NCI-H2196 treated with DMSO at 0.1 percent for 48 hours (cell line): ENCODE data around the gene NTNG1.
"Not testable (repeated sequence)": the region's sequence is repeated elsewhere in the genome, so short reads cannot be mapped to it uniquely, and the experiment has no call there.

Source experiments
- DNase-seq: peaks from one replicate; lab custom pipeline; 2025; ENCODE audit not compliant: unreplicated experiment; lab: John Stamatoyannopoulos, UW

NTNG1 gene

GRCh38 chr1:107140703-107141490 is at the start of gene NTNG1:
Gene NTNG1, plus strand, starts transcription at chr1:107141039.
- no peak for DNase-seq

- no peak for DNase-seq
These were observed 49.4 kb upstream of the NTNG1 start for GRCh38 chr1:107091418-107091817.

- DNase-seq: not testable (repeated sequence)
These were observed 47.4 kb upstream of the NTNG1 start for GRCh38 chr1:107093395-107093794.

GRCh38 chr1:107095647-107096046 is 45.2 kb upstream of the NTNG1 start:
- no peak for DNase-seq

GRCh38 chr1:107096690-107097089 is 44.1 kb upstream of the NTNG1 start:
- no peak for DNase-seq

- no peak for DNase-seq
These were observed 41.9 kb upstream of the NTNG1 start for GRCh38 chr1:107098961-107099360.

- DNase-seq: no peak
These were observed 40.4 kb upstream of the NTNG1 start for GRCh38 chr1:107100331-107100984.

GRCh38 chr1:107105914-107106313 is 34.9 kb upstream of the NTNG1 start:
- DNase-seq: no peak

GRCh38 chr1:107110326-107110725 is 30.5 kb upstream of the NTNG1 start:
- DNase-seq: no peak

- DNase-seq: no peak
These were observed 24.5 kb upstream of the NTNG1 start for GRCh38 chr1:107116306-107116790.

- DNase-seq: no peak
These were observed 18.6 kb upstream of the NTNG1 start for GRCh38 chr1:107122225-107122624.

GRCh38 chr1:107123741-107124140 is 17.1 kb upstream of the NTNG1 start:
- no peak for DNase-seq

GRCh38 chr1:107124694-107125093 is 16.1 kb upstream of the NTNG1 start:
- DNase-seq: no peak

GRCh38 chr1:107132195-107132594 is 8.6 kb upstream of the NTNG1 start:
- DNase-seq: no peak

GRCh38 chr1:107132780-107133179 is 8.1 kb upstream of the NTNG1 start:
- DNase-seq: no peak

- DNase-seq: no peak
These were observed 5.4 kb upstream of the NTNG1 start for GRCh38 chr1:107135463-107135862.

- DNase-seq: no peak
These were observed 2.7 kb upstream of the NTNG1 start for GRCh38 chr1:107138166-107138565.

GRCh38 chr1:107138767-107139445 is 1.9 kb upstream of the NTNG1 start:
- DNase-seq: no peak

- no peak for DNase-seq
These were observed 771 bp upstream of the NTNG1 start for GRCh38 chr1:107139833-107140702.

GRCh38 chr1:107141491-107142126 is 770 bp downstream of the NTNG1 start:
- DNase-seq: no peak
